ENCODE data around the gene STEAP1B.

Gene STEAP1B

GRCh38 chr7:22397981-22398380 lies 102.0 kb downstream of the STEAP1B start:
- no peak for DNase-seq

- no peak for DNase-seq
These were observed 104.8 kb downstream of the STEAP1B start for GRCh38 chr7:22395222-22395621.

GRCh38 chr7:22394739-22395138 lies 105.2 kb downstream of the STEAP1B start:
- no peak for DNase-seq

- no peak for DNase-seq
These were observed 105.9 kb downstream of the STEAP1B start for GRCh38 chr7:22393913-22394729.

- no peak for DNase-seq
These were observed 109.5 kb downstream of the STEAP1B start for GRCh38 chr7:22390516-22390915.

- no peak for DNase-seq
These were observed 110.1 kb downstream of the STEAP1B start for GRCh38 chr7:22389892-22390291.

- DNase-seq: no peak
These were observed 112.4 kb downstream of the STEAP1B start for GRCh38 chr7:22387583-22387982.

- no peak for DNase-seq
These were observed 113.1 kb downstream of the STEAP1B start for GRCh38 chr7:22386865-22387264.

GRCh38 chr7:22386206-22386858 lies 113.7 kb downstream of the STEAP1B start:
- DNase-seq: no peak

- DNase-seq: no peak
These were observed 114.7 kb downstream of the STEAP1B start for GRCh38 chr7:22385326-22385725.

- no peak for DNase-seq
These were observed 119.7 kb downstream of the STEAP1B start for GRCh38 chr7:22380333-22380732.

GRCh38 chr7:22378199-22378980 lies 121.6 kb downstream of the STEAP1B start:
- DNase-seq: no peak

- no peak for DNase-seq
These were observed 122.3 kb downstream of the STEAP1B start for GRCh38 chr7:22377703-22378102.

GRCh38 chr7:22375359-22376048 lies 124.5 kb downstream of the STEAP1B start:
- DNase-seq: no peak

- no peak for DNase-seq
These were observed 126.1 kb downstream of the STEAP1B start for GRCh38 chr7:22373911-22374310.

GRCh38 chr7:22373388-22373787 lies 126.6 kb downstream of the STEAP1B start:
- DNase-seq: no peak

GRCh38 chr7:22372863-22373262 lies 127.1 kb downstream of the STEAP1B start:
- DNase-seq: no peak

GRCh38 chr7:22371878-22372277 lies 128.1 kb downstream of the STEAP1B start:
- DNase-seq: no peak
